SH-SY5Y (cell line): ENCODE results near the gene SAFB.

Experiments
- GATA2 ChIP-seq: IDR thresholded peaks from 2 replicates; pipeline ENCODE4 v1.6.1; 2011; ENCODE audit warnings: mild to moderate bottlenecking, low read depth, low read length
- GATA3 ChIP-seq: IDR thresholded peaks from 2 replicates; pipeline ENCODE4 v1.6.1; 2011; ENCODE audit warnings: low read depth, mild to moderate bottlenecking, low read length, moderate library complexity

The SAFB gene

DNA sequence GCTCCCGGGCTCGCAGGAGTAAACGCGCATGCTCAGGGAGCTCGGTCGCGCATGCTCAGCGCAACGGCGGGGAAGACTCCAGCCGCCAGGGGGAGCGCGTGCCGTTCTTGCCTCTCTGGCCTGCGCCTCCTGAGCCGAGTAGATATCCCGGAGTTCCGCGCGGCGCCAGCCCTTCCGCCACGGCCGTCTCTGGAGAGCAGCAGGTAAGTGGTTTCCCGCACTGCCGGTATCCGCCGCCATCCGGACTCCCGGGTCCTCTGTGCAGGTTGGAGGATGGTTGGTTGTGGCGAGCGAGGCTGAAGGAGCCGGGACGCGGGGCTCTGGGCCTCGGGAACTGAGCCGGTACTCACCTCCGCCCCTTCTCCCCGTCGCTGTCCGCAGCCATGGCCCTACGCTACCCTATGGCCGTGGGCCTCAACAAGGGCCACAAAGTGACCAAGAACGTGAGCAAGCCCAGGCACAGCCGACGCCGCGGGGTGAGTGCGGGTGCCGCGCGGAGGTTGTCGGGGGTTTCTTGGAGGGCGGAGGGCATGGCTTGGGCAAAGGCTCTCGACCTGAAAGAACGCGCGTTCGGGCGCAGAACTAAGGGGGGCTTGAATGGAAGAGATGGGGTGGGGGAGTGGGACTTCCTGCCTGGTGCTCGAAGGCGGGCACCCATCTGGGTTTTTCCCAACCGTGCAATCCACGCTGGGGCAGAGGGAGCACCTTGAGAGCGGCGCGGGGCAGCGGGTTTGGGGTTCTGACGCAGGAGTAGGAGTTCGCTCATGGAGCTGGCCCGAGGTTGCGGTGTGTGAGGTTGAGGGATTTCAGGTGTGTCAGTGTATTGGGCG is 67.5 kb downstream of the SAFB start, which contains the start of gene RPL36:
TSS of gene RPL36 (plus strand) at position 171 of the 830 bp plus-strand sequence. CDS start at position 384, 213 bp downstream.
- no peak for TF ChIP-seq GATA2
- TF ChIP-seq GATA3 = no peak

DNA sequence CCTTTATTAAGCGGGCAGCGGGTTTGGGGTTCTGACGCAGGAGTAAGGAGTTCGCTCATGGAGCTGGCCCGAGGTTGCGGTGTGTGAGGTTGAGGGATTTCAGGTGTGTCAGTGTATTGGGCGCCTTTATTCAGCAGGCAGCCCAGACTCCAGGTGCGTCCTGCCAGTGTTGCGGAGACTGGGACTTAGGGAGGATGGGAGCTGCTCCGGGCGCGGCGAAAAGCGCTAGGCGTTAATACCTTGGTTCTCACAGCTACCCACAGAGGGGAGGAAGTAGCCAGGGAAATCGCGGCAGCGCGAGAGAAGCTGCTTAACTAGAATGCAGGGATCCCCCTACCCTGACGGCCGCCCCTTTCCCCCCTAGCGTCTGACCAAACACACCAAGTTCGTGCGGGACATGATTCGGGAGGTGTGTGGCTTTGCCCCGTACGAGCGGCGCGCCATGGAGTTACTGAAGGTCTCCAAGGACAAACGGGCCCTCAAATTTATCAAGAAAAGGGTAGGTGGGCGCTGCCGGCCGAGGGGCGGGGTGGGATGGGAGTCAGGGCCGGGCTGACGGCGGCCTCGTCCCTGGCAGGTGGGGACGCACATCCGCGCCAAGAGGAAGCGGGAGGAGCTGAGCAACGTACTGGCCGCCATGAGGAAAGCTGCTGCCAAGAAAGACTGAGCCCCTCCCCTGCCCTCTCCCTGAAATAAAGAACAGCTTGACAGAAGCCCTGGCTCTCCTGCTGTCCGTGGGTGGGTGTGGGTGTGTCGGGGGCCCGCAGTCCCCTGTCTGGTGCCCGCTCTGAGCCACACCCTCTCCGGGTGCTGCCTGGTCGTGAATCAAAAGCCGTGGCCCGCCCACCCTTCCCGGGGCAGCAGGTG is 68.3 kb downstream of the SAFB start:
- no peak for TF ChIP-seq GATA2
- no peak for TF ChIP-seq GATA3

DNA sequence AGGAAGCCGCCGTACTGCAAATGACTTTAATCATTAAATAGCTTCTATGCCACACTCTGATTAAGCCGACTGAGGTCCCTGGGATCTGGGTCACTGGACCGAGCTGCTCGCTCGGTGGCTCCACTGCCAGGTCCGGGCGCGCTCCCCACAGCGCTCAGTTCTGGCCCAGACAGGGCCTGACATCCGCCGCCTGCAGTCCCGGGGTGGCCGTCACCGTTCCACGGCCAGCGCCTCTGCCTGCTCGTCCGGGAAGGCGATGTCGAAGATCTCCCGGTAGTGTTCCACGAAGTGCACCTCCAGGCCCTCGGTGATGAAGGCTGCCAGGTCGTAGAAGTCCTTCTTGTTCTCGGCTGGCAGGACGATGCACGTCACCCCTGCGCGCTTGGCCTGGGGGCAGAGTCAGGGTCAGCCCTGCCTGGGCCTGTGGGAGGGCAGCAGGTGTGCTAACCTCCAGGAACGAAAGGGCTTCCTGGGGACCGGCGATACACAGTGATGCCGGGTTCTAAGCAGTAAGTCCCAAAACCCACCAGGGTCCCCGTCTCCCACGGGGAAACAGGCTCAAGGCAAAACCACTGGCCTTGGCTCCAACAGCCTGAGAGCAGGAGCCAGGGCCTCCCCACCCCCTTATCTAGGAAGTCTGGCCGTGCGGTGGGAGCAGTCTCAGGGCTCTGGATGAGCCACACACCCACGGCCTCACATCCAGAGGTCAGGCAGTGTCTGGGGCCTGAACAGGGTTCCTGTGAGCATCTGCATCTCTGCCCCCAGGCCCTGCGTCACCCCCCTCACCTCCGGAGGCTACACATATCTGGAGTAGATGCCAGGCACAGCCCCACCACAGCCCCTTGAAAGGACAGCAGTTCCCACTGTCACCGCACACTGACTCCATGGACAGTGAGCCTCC is 69.2 kb downstream of the SAFB start:
- TF ChIP-seq GATA2 (no peak), GATA3 (no peak)

DNA sequence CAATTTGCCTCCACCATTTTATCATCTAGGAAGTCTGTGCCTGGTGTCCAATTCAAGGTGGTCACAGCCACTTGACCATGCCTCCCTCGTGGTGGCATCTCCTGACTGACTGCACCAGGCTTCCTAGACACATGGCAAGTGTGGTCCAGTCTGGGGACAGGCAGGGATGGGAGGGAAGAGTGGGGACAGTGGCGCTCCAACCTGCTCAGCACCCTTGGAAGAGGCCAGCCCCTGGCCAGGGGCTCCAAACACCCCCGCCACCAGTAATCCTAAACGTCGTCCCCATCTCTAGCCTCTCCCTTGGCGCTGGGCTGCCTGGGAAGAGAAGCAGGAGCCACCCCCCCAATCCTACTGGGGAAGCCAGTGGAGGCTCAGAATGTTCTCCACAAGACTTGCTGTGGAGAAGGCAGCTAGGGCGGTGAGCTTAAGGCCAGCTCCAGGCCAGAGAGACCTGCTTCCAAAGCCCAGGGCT is 69.9 kb downstream of the SAFB start:
- no peak for TF ChIP-seq GATA2
- no peak for TF ChIP-seq GATA3

DNA sequence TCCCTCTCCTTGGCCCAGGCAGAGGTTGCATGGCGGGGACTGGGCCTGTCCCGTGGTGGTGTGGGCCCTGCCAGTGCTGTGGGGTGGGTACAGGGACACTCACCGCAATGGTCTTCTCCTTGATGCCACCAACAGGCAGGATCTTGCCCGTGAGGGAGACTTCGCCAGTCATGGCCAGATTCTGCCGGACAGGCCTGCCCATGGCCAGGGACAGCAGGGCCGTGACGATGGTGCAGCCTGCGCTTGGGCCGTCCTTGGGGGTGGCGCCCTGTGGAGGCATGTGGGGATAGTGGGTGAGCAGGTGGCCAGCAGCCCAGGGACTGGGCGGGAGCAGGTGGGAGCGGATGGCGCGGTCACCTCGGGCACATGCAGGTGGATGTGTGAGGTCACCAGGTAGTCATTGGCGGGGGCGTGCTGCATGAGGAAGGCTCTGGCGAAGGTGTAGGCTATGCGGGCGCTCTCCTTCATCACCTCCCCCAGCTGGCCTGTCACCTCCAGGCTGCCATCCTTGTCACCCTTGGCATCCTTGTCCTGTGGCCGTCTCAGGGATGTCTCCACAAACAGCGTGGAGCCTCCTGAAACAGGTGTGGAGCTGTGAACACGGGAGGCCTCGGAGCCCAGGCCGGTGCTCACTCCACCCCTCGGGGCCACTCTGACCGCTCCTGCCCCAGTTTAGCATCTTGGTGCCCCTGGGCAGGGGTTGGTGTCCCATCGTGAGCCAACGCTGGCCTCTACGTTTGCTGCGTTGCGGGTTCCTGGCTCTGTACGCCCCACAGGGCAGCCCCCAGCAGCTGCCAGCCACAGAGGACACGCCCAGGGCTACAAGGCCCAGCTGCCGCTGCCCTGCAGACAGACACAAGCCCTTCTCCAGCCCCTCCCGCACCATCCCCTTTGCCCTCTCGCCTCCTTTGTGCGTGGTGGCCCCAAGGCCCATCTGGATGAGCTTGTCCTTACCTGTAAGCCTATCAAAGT is 70.6 kb downstream of the SAFB start:
- TF ChIP-seq GATA2 (no peak), GATA3 (no peak)

DNA sequence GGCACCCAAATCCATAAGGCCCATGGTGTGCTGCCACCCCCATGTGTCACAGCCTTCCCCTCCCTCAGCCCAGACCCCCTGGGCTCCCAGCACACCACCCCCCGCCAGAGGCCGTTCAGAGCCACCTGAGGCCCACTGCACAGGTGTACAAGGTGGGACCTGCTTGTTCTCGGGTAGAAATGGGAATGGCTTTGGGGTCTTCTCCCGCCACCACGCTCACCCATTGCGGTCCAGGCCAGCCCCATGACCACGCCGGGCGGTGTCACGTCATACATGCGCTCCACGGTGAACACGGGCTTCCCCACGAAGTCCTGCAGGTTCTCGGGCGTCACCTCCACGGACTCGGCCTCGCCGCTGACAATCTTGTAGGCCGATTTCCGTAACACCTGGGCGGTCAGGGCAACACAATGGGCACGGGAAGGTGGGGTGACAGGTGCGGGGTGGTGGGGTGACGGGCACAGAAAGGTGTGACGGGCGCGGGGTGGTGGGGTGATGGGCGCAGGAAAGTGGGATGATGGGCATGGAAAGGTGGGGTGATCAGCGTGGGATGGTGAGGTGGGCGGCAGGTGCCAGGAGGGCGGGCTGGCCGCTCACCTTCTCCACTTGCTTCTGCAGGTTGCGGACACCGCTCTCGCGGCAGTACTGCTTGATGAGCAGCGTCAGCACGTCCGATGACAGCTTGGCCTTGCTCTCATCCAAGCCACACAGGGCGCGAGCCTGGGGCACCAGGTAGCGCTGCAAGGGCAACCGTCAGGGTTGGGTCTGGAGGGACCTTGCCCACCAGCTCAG is 71.5 kb downstream of the SAFB start:
- TF ChIP-seq GATA2 = no peak
- no peak for TF ChIP-seq GATA3

DNA sequence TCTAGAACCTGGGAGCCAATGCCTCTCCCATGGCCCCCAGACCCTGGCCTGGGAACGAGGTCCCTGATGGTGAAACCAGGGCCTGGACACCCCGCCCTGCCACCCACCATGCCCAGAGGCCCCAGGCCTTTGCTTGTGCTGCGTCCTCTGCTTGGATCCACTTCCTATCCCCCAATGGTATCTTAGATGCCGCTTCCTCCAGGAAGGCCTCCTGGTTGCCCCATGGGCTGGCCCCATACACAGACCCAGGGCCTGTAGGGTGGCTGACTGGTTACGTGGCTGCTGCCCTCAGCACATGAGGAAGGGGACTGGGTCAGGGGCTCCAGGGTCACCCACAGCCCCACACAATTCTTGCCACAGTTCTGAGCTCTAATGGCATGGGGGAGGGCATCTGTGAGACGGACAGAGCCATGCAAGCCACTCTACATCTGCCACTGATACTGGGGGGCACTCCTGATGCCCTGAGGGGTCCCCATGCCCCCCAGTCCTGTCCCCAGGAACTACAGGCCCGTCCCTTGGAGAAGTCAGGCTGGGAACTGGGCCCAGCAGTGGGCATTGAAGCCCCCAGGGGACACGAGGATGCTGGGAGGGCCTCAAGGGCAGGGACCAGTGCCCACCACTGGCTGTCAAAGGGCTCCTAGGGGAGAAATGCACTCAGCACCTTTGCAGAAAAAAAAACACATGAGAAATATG is 72.2 kb downstream of the SAFB start:
- TF ChIP-seq GATA3 = no peak
- no peak for TF ChIP-seq GATA2

DNA sequence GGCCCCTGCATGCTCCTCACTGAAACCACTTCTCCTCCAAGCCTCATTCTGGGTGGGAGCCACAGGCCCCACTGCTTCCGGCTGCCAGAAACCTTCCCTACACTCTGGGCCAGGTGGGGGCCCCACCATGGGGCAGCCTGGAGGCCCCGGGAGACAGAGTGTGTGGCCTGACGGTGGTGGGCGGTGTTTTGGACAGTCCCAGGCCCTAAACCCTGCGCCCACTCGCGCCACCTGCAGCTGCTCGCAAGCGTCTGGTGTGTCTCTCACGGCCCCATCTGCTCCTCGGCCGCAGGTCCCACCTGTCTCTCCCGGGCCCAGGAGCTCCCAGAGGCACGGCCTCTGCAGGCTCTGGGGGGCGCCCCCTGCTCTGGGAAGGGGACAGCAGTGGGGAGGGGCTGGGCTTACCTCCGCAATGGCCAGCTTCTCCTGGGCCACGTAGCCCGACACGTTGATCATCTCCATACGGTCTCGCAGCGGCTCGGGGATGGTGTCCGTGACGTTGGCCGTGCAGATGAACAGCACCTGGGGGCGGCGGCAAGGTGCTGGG is 72.8 kb downstream of the SAFB start:
- TF ChIP-seq GATA3 = no peak
- TF ChIP-seq GATA2 = no peak

DNA sequence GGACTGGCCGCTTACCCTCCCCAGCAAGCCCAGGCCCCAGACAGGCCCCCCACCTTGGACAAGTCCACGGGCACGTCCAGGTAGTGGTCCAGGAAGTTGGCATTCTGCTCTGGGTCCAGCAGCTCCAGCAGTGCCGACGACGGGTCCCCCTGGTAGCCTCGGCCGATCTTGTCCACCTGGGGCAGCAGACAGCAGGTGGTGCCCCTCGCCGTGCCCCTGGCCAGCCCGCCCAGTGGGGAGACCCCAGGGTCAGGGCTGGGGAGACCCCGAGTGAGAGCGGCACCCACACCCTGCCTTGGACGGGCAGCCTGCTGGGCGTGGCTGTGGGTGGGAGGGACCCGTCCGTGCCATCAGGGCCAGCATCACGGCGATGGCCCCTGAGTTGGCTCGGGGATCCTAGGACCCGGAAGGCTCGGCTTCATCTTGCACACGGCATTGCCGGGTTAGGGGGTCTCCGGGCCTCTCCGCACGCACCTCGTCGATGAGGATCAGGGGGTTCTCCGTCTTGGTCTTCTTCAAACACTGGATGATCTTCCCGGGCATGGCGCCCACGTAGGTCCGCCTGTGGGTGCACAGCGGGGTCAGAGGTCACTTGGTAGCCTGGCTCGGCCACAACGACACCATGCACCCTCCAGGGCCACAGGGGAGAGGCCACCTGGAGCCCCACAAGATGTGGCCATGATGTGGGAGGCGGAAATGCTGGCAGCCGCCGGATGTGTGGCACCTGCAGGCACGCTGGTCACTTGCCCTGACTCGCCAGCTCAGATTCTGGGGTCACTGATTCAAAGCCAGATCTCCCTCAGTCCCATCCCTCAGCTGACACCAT is 73.5 kb downstream of the SAFB start:
- no peak for TF ChIP-seq GATA2
